Sigmoid colon (tissue), 4 donors: ENCODE measurements around the gene TTLL10.

ENCODE experiments used
- CTCF ChIP-seq, 4 experiments: fragments of 450-650 bp in 3 of 4; fragments of 200-600 bp in 1 of 4; IDR thresholded peaks; one replicate each; pipeline ENCODE4 v1.5.1; 2016 to 2019; ENCODE audit warnings: antibody characterized with exemption in 4 of 4, mild to moderate bottlenecking in 3 of 4, moderate library complexity in 2 of 4
- POLR2A ChIP-seq, 2 donors: fragments of 450-650 bp; IDR thresholded peaks; one replicate each; pipeline ENCODE4 v1.6.1; 2016; ENCODE audit warnings: antibody characterized with exemption in 2 of 2, mild to moderate bottlenecking in 2 of 2, moderate library complexity in 2 of 2
- POLR2AphosphoS5 ChIP-seq, 4 donors: sonication (generic); formaldehyde crosslinking; IDR thresholded peaks; one replicate each; pipeline ENCODE4 v1.6.1; 2017; ENCODE audit warnings: antibody characterized with exemption in 4 of 4

- TF ChIP-seq CTCF (IDR thresholded peaks at IDR 0.05) = no peak
- no peak for TF ChIP-seq POLR2A (IDR thresholded peaks at IDR 0.05)
- no peak for TF ChIP-seq POLR2AphosphoS5 (IDR thresholded peaks at IDR 0.05)
Observed at GRCh38 chr1:1203561-1204424, 30.1 kb downstream of the TTLL10 start.
